ENCODE results near the gene WAC. TPM values are rescaled to one million over a fixed set of nuclear protein-coding genes. Genes with fewer than 3 reads are reported as not detected.

Gene WAC
- total and polyA plus RNA-seq, 2 of the 13 experiments (the other 11 are each of a cell fraction or from before 2014, with no cell fraction given): 69.1 to 96.2 TPM

- TF ChIP-seq IKZF5 (CRISPR knock-in tag; IDR thresholded peaks at IDR 0.05) (no peak; the same call in 1 of the 2 replicates), NFYB (CRISPR knock-in tag; IDR thresholded peaks at IDR 0.05) (no peak), PBX3 (CRISPR knock-in tag; IDR thresholded peaks at IDR 0.05; ENCODE audit: borderline replicate concordance) (no peak), RXRA (CRISPR knock-in tag; IDR thresholded peaks at IDR 0.05) (0 out of 2 replicates have a peak, but pooled peaks have one; percentile 25), SUZ12 (IDR thresholded peaks at IDR 0.05; ENCODE audit: low read depth, low read length) (no peak), ZNF225 (CRISPR knock-in tag; IDR thresholded peaks at IDR 0.05) (0 out of 2 replicates have a peak, but pooled peaks have one; percentile 62), ZNF770 (CRISPR knock-in tag; IDR thresholded peaks at IDR 0.05) (no peak), HINFP (CRISPR knock-in tag; IDR thresholded peaks at IDR 0.05; ENCODE audit: low read depth) (no peak), ZNF609 (CRISPR knock-in tag; IDR thresholded peaks at IDR 0.05; ENCODE audit: borderline replicate concordance) (0 out of 2 replicates have a peak, but pooled peaks have one; percentile 28), ZNF678 (CRISPR knock-in tag; IDR thresholded peaks at IDR 0.05) (no peak; the same call in 1 of the 2 replicates), ATF1 (CRISPR knock-in tag; IDR thresholded peaks at IDR 0.05) (no peak), ZXDC (CRISPR knock-in tag; IDR thresholded peaks at IDR 0.05) (no peak)
These were observed 820 bp downstream of the WAC start (continued) for GRCh38 chr10:28533571-28534304.
